Effector CD8-positive, alpha-beta T cell (primary cell): ENCODE measurements around the gene TBL1X.
A peak's percentile ranks its signal among the peaks of the same experiment; 100 is the strongest.

Experiments used
- DNase-seq: peaks from one replicate; lab custom pipeline; 2025; lab: John Stamatoyannopoulos, UW

TBL1X gene

GRCh38 chrX:9707306-9708033, 242.6 kb downstream of the TBL1X start:
- DNase-seq: no peak

- no peak for DNase-seq
Measured at GRCh38 chrX:9708086-9708485, 243.2 kb downstream of the TBL1X start.

GRCh38 chrX:9708923-9709553, 244.2 kb downstream of the TBL1X start:
- DNase-seq: peak; percentile 56

DNA sequence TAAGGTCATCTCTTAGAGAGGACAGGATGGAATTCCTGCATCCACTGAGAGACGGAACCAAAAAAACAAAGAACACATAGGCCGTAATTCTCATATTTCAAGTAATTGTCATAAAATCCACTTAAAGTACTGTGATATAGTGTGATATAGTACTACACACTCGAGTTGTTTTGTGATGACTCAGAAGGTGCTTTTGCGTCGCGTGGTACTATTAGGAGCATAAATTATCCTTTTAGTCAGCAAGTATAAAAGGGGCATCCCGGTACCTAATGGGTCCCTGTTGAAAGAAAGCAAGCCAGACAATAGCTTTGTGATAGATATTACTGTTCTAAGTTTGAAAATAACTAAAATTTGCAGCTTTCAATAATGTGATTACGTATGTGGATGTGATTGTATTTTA, 245.5 kb downstream of the TBL1X start:
- no peak for DNase-seq

GRCh38 chrX:9717376-9717775, 252.5 kb downstream of the TBL1X start:
- no peak for DNase-seq

GRCh38 chrX:9724711-9725110, 259.9 kb downstream of the TBL1X start:
- DNase-seq: no peak

DNA sequence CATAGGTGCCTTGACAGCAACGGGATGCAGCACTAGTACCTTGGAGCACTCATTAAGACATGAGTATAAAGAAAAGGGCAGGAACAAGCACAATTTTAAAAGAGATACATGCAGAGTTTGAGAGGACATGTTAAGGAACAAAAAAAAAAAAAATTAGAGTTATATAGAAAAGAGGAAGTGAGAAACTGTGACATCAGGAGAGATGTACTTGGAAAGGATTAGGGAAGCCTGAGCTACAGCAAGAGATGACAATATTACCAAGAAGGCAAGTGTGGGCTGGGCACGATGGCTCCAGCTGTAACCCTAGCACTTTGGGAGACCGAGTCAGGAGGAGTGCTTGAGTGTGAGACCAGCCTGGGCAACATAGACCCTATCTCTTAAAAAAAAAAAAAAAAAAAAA, 263.4 kb downstream of the TBL1X start:
- DNase-seq: no peak

DNA sequence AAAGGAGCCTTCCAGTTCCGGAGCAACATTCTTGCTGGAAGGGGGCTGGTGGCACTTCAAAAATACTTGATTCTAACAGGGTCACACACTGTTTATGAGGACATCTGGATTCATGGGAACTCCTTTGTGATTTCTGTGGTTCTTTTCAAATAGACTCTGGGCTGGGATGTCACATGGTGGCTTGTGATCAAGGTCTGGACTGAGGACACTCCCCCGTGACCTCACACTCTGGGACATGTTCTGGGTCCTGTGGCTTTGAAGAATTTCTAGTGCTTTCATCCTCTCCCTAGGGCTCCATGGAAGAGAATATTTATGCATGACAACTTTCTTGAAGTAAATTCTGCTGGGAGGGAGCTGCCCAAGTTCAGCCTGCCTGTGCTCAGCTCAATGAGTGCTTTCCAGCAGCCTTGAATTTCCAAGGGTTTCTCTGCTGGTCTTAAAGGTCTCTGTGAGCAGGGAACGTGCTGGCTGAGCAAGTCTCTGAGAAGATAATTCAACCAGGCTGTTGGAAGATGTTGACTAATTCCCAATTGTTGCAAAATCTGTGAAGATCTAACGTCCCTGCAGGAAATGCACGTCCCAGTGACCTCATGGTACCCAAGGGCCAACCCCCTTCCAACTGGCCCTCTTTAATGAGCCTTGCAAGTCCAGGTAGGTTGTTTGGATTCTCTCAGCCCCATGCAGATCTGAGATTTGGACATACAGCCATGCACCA, 264.5 kb downstream of the TBL1X start:
- no peak for DNase-seq

DNA sequence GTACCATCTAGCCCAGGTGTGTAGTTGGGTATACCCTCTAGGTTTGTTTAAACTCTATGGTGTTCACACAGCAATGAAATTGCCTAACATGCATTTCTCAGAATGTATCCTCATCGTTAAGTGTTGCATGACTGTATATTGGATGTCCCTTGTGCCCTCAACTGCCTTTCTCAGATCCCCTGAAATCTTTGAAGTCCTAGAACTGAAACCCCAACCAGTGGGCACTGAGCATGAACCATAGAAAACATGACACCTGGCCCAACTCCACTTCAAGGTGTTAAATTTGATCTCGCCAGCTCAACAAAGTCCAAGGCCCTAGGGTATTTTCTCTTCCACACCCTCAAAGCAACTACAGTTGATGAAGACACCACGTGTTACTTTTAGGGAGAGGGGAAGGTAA, 265.2 kb downstream of the TBL1X start:
- no peak for DNase-seq

DNA sequence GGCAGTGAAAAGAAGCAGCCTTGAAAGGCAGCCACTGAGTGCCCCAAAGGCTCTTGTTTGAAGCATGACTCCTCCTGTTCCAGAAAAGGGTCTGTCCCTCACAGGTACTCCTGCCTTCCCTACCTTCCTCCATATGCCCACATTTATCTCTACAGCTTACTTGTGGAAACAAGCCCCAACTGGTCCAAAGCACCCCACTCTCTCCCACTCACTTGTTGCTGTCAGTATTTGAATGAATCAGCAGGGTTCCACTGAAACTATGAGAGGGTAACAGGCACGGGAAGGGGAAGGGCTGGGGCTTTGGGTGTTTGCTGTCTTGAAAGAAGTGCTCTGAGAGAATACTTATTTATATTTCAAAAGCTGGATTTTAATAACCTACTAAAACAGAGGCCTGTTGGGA, 265.9 kb downstream of the TBL1X start:
- no peak for DNase-seq

- DNase-seq: no peak
Measured at GRCh38 chrX:9737363-9737762, 272.5 kb downstream of the TBL1X start.

DNA sequence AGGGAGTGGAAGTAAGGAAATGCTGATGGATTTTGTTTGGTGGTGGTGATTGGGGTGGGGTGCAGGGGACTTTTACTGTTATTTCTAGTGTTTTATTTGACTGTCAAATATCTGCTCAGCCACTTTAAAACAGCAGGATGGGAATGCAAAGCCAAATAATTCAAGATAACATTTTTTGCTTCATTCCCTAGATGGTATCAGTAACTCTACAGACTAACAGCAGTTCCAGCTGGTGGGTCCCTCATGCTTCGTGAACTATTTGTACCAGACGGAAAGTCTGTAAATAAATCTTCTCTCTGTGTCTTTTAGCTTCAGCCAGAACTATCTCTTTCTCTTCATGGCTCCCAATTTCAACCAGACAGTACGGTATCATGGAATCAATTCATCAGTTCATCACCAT, 273.3 kb downstream of the TBL1X start:
- DNase-seq: no peak

GRCh38 chrX:9739130-9739529, 274.3 kb downstream of the TBL1X start:
- no peak for DNase-seq

DNA sequence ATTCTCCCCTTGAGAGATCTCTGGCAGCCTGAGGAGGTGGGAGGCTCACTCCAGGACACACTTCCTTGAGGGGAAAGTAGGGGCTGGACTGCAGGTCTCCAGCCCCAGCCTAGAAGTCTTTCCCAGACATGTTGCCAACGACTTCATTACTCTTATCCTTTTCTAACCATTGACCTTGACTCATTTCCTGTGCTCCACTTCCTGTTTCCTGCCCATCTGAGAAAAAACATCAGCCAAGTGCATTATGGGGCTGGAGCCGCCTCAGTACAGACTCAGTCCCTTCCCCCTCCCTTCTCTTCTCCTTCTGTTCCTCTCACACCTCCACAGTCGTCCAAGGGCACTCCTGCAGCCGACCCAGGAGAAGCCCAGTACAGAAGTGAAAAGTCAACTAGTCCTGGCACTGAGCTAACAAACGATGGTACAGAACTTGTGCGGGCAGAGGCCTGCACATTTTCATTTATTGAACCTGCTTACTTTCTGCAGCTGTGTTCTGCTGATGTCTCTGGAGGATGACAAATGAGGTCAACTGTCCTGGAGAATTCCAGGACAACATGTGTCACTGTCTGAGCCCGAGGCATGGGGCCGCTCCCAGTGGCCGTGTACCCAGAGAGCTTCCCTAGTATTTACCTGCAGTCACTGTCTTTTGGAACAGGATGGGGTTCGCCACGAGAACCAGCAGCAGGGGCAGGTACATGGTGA, 280.7 kb downstream of the TBL1X start:
- DNase-seq: no peak

DNA sequence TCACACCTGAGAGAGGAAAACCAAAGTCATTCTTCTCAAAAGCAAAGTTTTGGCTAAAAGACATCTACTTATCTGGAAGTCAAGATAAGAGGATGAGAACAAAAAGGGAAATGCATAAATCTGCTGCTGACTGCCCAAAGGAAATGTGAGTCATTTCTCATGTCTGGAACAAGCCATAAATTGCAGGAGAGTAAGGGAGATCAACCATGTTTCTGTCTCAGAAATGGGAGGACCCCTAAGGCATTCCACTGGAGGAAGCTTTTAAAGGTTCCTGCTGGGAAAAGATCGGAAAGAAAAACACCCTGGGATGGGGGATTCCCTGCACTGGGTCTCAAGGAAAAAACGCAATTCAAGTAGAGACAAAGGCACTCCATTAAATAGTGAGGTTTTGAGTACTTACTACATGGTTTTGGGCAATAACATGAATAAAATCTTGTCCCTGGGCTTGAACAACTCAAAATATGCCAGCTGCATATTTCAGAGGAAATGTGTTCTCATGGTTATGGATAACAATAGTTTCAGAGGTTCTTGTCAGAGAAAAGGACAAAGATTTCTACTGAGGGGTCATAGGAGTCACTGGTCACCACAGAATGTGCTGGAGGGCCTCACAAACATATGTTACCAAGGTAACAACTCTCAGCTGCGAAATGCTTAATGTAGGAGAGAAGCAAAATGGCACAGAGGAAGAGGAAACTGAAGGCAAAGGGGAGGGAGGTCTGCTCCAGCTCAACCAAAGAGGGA, 281.5 kb downstream of the TBL1X start:
- DNase-seq: no peak

DNA sequence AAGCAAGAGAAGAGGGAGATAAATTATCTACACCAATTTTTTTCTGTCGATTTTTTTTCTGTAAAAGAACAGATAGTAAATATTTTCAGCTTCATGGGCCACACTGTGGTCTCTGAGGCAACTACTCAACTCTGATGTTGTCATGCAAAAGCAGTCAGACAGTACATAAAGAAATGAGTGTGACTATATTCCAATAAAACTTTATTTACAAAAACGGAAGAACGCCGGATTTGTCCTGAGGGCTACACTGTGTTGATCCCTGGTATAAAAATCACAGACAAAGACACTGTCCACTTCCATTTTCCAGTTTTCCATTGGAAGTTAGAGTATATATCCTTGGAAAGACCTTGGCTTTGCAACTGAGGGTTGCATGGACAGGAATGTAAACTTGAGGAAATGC, 282.8 kb downstream of the TBL1X start:
- no peak for DNase-seq

- no peak for DNase-seq
Measured at GRCh38 chrX:9749146-9749692, 284.4 kb downstream of the TBL1X start.

DNA sequence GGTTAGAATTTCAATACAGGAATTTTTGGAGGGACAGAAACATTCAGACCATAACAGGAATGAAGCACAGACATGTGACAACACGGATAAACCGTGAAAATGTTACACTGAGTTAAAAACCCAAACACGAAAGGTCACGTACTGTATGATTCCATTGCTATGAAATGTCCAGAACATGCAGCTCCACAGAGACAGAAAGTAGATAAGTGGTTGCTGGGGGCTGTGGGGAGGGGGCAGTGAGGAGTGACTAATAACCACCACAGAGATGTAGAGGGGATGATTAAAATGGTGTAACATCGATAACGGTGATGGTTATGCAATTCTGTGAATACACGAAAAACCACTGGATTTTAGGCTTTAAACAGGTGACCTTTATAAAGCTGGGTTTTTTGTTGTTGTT, 292.5 kb downstream of the TBL1X start:
- no peak for DNase-seq

- no peak for DNase-seq
Measured at GRCh38 chrX:9758021-9758638, 293.3 kb downstream of the TBL1X start.

GRCh38 chrX:9759337-9759736, 294.5 kb downstream of the TBL1X start:
- DNase-seq: no peak

- DNase-seq: no peak
Measured at GRCh38 chrX:9765072-9765736, 300.3 kb downstream of the TBL1X start.
